Lower leg skin (tissue), 3 donors: ENCODE results near the gene CCNI2.

Experiments
- CTCF ChIP-seq, 3 donors: fragments of 450-650 bp; IDR thresholded peaks; one replicate each; pipeline ENCODE4 v1.5.1; 2016; ENCODE audit warnings: antibody characterized with exemption in 3 of 3, mild to moderate bottlenecking in 3 of 3, moderate library complexity in 2 of 3
- POLR2A ChIP-seq, 2 donors: fragments of 450-650 bp; IDR thresholded peaks; one replicate each; pipeline ENCODE4 v1.6.1; 2016 to 2017; ENCODE audit warnings: antibody characterized with exemption in 2 of 2, mild to moderate bottlenecking in 1 of 2, moderate library complexity in 1 of 2

GRCh38 chr5:132778129-132778528 lies 30.9 kb downstream of the CCNI2 start:
- TF ChIP-seq POLR2A (IDR thresholded peaks at IDR 0.05) (no peak), CTCF (IDR thresholded peaks at IDR 0.05) (no peak)
